ENCODE results near the gene CPA4.

Gene CPA4

GRCh38 chr7:130358471-130358870 is 65.5 kb downstream of the CPA4 start:
- DNase-seq (ENCODE audit: low spot score), result no peak
- in situ Hi-C loops (cut with MboI; ENCODE audit: low pct_unique_long_range_greater_than_20kb, low sequenced_read_pairs, unreplicated experiment), result no loop called here
- no peak for TF ChIP-seq CTCF (IDR thresholded peaks at IDR 0.05; ENCODE audit: extremely low read depth, insufficient read depth, missing control alignments)

GRCh38 chr7:130359276-130359857 is 66.4 kb downstream of the CPA4 start:
- in situ Hi-C loops (cut with MboI; ENCODE audit: low pct_unique_long_range_greater_than_20kb, low sequenced_read_pairs, unreplicated experiment), result no loop called here
- TF ChIP-seq CTCF (IDR thresholded peaks at IDR 0.05; ENCODE audit: extremely low read depth, insufficient read depth, missing control alignments), result no peak
- no peak for DNase-seq (ENCODE audit: low spot score)

- in situ Hi-C loops (cut with MboI; ENCODE audit: low pct_unique_long_range_greater_than_20kb, low sequenced_read_pairs, unreplicated experiment), result no loop called here
- no peak for TF ChIP-seq CTCF (IDR thresholded peaks at IDR 0.05; ENCODE audit: extremely low read depth, insufficient read depth, missing control alignments)
- no peak for DNase-seq (ENCODE audit: low spot score)
These were observed 67.6 kb downstream of the CPA4 start for GRCh38 chr7:130360518-130360917.

- TF ChIP-seq CTCF (IDR thresholded peaks at IDR 0.05; ENCODE audit: extremely low read depth, insufficient read depth, missing control alignments), result no peak
- DNase-seq (ENCODE audit: low spot score), result no peak
- in situ Hi-C loops (cut with MboI; ENCODE audit: low pct_unique_long_range_greater_than_20kb, low sequenced_read_pairs, unreplicated experiment), result no loop called here
These were observed 68.7 kb downstream of the CPA4 start for GRCh38 chr7:130361681-130362080.

- in situ Hi-C loops (cut with MboI; ENCODE audit: low pct_unique_long_range_greater_than_20kb, low sequenced_read_pairs, unreplicated experiment), result no loop called here
- no peak for DNase-seq (ENCODE audit: low spot score)
- no peak for TF ChIP-seq CTCF (IDR thresholded peaks at IDR 0.05; ENCODE audit: extremely low read depth, insufficient read depth, missing control alignments)
These were observed 69.4 kb downstream of the CPA4 start for GRCh38 chr7:130362251-130362816.

GRCh38 chr7:130363026-130363847 is 70.3 kb downstream of the CPA4 start:
- no peak for TF ChIP-seq CTCF (IDR thresholded peaks at IDR 0.05; ENCODE audit: extremely low read depth, insufficient read depth, missing control alignments)
- DNase-seq (ENCODE audit: low spot score), result no peak
- in situ Hi-C loops (cut with MboI; ENCODE audit: low pct_unique_long_range_greater_than_20kb, low sequenced_read_pairs, unreplicated experiment), result no loop called here
